Loucy (cell line): ENCODE results near the gene IGSF11.

Source experiments
- H2AFZ ChIP-seq: fragments of 200-600 bp; sonication (generic); 2 replicates; pipeline ENCODE4 v1.6.0; 2016; ENCODE audit warnings: antibody characterized with exemption, mild to moderate bottlenecking, low read length, moderate library complexity
- H3F3A ChIP-seq: fragments of 200-600 bp; 2 replicates; pipeline ENCODE4 v1.6.0; 2016; ENCODE audit warnings: antibody characterized with exemption, low read depth, mild to moderate bottlenecking
- H3K27me3 ChIP-seq: fragments of 200-600 bp; sonication (generic); 2 replicates; pipeline ENCODE4 v1.6.1; 2014; ENCODE audit warnings: low read length, mild to moderate bottlenecking; ENCODE audit not compliant: insufficient read depth, poor library complexity, severe bottlenecking
- H3K36me3 ChIP-seq: fragments of 200-600 bp; sonication (generic); 2 replicates; pipeline ENCODE4 v1.6.1; 2016; ENCODE audit warnings: low read length; ENCODE audit not compliant: insufficient read depth
- H3K4me1 ChIP-seq: fragments of 200-600 bp; sonication (generic); 2 replicates; pipeline ENCODE4 v1.5.1; 2014; ENCODE audit warnings: low read length, mild to moderate bottlenecking; ENCODE audit not compliant: insufficient read depth, poor library complexity, severe bottlenecking
- H3K4me2 ChIP-seq: fragments of 200-600 bp; sonication (generic); 2 replicates; pipeline ENCODE4 v1.6.0; 2014; ENCODE audit warnings: antibody characterized with exemption, low read length, low read depth, mild to moderate bottlenecking; ENCODE audit not compliant: poor library complexity, severe bottlenecking
- H3K4me3 ChIP-seq: fragments of 200-600 bp; sonication (generic); 2 replicates; pipeline ENCODE4 v1.5.1; 2014; ENCODE audit warnings: low read length, mild to moderate bottlenecking, mixed read lengths; ENCODE audit not compliant: poor library complexity, severe bottlenecking
- H3K79me2 ChIP-seq: fragments of 200-600 bp; sonication (generic); 2 replicates; pipeline ENCODE4 v1.6.1; 2014; ENCODE audit warnings: low read length; ENCODE audit not compliant: insufficient read depth
- H3K9ac ChIP-seq: fragments of 200-600 bp; sonication (generic); 2 replicates; pipeline ENCODE4 v1.6.0; 2014; ENCODE audit warnings: mild to moderate bottlenecking, low read depth, low read length, moderate library complexity; ENCODE audit not compliant: poor library complexity, severe bottlenecking
- H3K9me2 ChIP-seq: fragments of 200-600 bp; sonication (generic); replicated peaks from 2 replicates; pipeline ENCODE4 v1.6.1; 2016; ENCODE audit warnings: low read depth, low read length, mixed read lengths
- H3K9me3 ChIP-seq: fragments of 200-600 bp; sonication (generic); 2 replicates; pipeline ENCODE4 v1.6.1; 2014; ENCODE audit warnings: mild to moderate bottlenecking, antibody characterized with exemption, low read length, low read depth; ENCODE audit not compliant: insufficient read depth
- H4K20me1 ChIP-seq: fragments of 200-600 bp; sonication (generic); 2 replicates; pipeline ENCODE4 v1.6.0; 2014; ENCODE audit warnings: antibody characterized with exemption, low read length, mild to moderate bottlenecking; ENCODE audit not compliant: insufficient read depth, poor library complexity, severe bottlenecking
- CTCF ChIP-seq: fragments of 200-600 bp; sonication (generic); conservative IDR thresholded peaks from 2 replicates; pipeline ENCODE4 v1.5.1; 2014; ENCODE audit warnings: mild to moderate bottlenecking, antibody characterized with exemption, low read length
- EZH2phosphoT487 ChIP-seq: fragments of 200-600 bp; IDR thresholded peaks from 2 replicates; pipeline ENCODE4 v1.6.1; 2018; ENCODE audit warnings: antibody characterized with exemption, mild to moderate bottlenecking, moderate library complexity, borderline replicate concordance

Gene IGSF11

GRCh38 chr3:118912188-118912587 is 122.5 kb downstream of the IGSF11 start:
- Histone ChIP-seq H4K20me1 (no peaks in the 10 kb centered on the region), H3K9me2 (no peaks in the 10 kb centered on the region), H3K9ac (no peak overlapping the region), H2AFZ (no peak overlapping the region), H3K27me3 (no peaks in the 10 kb centered on the region), H3K79me2 (no peaks in the 10 kb centered on the region), H3K4me1 (no peaks in the 10 kb centered on the region), H3F3A (no peaks in the 10 kb centered on the region), H3K4me3 (no peak overlapping the region), H3K9me3 (no peaks in the 10 kb centered on the region), H3K4me2 (no peak overlapping the region), H3K36me3 (no peaks in the 10 kb centered on the region)
- TF ChIP-seq EZH2phosphoT487 (no peak), CTCF (no peak)

DNA sequence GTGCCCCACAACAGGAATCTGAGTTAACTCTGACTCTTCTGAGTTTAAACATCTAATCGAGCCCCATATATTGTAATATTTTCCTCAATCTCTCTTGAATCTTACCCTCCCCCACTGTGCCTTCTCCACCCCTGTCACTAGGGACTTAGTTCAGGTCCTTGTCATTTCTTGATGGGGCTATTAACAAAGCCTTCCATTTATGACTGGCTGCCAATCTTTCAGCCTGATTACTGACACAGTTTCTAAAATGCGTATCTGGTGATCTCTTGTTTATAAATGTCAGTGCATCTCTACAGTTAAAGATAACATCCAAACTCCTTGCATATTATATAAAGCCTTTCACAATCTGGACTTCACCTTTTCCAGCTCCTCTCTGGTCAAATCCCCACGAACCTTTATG is 124.3 kb downstream of the IGSF11 start:
- Histone ChIP-seq H3F3A (no peaks in the 10 kb centered on the region), H4K20me1 (no peaks in the 10 kb centered on the region), H3K27me3 (no peaks in the 10 kb centered on the region), H3K36me3 (no peaks in the 10 kb centered on the region), H3K4me3 (no peak overlapping the region), H3K9me2 (no peaks in the 10 kb centered on the region), H3K9ac (no peak overlapping the region), H3K4me1 (no peaks in the 10 kb centered on the region), H3K4me2 (no peak overlapping the region), H3K9me3 (no peaks in the 10 kb centered on the region), H2AFZ (no peak overlapping the region), H3K79me2 (no peaks in the 10 kb centered on the region)
- TF ChIP-seq EZH2phosphoT487 (no peak), CTCF (no peak)

DNA sequence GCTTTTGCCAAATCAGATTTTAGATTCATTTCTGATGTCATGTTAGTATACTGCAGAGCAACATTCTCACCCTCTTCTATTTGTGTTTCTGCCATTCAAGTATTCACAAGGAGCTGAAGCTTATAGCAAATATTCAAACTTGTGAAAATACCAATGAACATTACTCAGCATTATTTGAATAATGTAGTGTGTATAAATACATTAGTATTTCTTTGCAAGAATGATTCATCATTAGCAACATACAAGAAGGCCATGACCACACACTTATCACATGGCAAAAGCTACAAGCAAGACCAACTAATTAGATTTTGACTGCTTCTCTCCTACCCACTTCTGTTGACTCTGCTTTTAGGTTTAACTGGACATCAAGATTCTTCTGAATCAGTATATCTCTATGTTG is 124.9 kb downstream of the IGSF11 start:
- H3K4me3 ChIP-seq = no peak overlapping the region
- H3K4me1 ChIP-seq = no peaks in the 10 kb centered on the region
- no peak overlapping the region for H3K4me2 ChIP-seq
- H2AFZ ChIP-seq = no peak overlapping the region
- no peak overlapping the region for H3K9ac ChIP-seq
- H3K9me2 ChIP-seq = no peaks in the 10 kb centered on the region
- TF ChIP-seq EZH2phosphoT487 = no peak
- no peaks in the 10 kb centered on the region for H4K20me1 ChIP-seq
- H3K9me3 ChIP-seq = no peaks in the 10 kb centered on the region
- H3K79me2 ChIP-seq = no peaks in the 10 kb centered on the region
- no peaks in the 10 kb centered on the region for H3F3A ChIP-seq
- no peaks in the 10 kb centered on the region for H3K27me3 ChIP-seq
- H3K36me3 ChIP-seq = no peaks in the 10 kb centered on the region

GRCh38 chr3:118907909-118908308 is 126.7 kb downstream of the IGSF11 start:
- H2AFZ ChIP-seq = no peak overlapping the region
- no peaks in the 10 kb centered on the region for H3K27me3 ChIP-seq
- no peaks in the 10 kb centered on the region for H3K79me2 ChIP-seq
- no peaks in the 10 kb centered on the region for H3F3A ChIP-seq
- no peak overlapping the region for H3K4me2 ChIP-seq
- TF ChIP-seq CTCF = no peak
- TF ChIP-seq EZH2phosphoT487 = no peak
- no peaks in the 10 kb centered on the region for H3K36me3 ChIP-seq
- no peaks in the 10 kb centered on the region for H4K20me1 ChIP-seq
- no peak overlapping the region for H3K9ac ChIP-seq
- no peaks in the 10 kb centered on the region for H3K4me1 ChIP-seq
- no peaks in the 10 kb centered on the region for H3K9me3 ChIP-seq
- H3K9me2 ChIP-seq = no peaks in the 10 kb centered on the region
- H3K4me3 ChIP-seq = no peak overlapping the region
